CD8-positive, alpha-beta memory T cell (primary cell): ENCODE data around the gene PBX3. TPM values are rescaled to one million over a fixed set of nuclear protein-coding genes. Genes with fewer than 3 reads are reported as not detected.
"Not testable (repeated sequence)": the region's sequence is repeated elsewhere in the genome, so short reads cannot be mapped to it uniquely, and the experiment has no call there.

Source experiments
- CTCF ChIA-PET: fragments of 350-600 bp; sonication (Branson Sonifier 250); formaldehyde crosslinking; loops from one replicate; lab custom pipeline; 2021; ENCODE audit warnings: antibody characterized with exemption; lab: Charles Lee
- POLR2A ChIA-PET: fragments of 350-600 bp; sonication (Branson Sonifier 250); formaldehyde crosslinking; loops from one replicate; lab custom pipeline; 2021; ENCODE audit warnings: antibody characterized with exemption; lab: Charles Lee
- DNase-seq, 5 donors: peaks; one replicate each; pipeline versions ENCODE4 v3.0.0 to v3.0.0-alpha.2; 2020 to 2022; ENCODE audit warnings: mixed read lengths in 1 of 5
- H3K27ac ChIP-seq: one replicate; pipeline ENCODE4 v1.7.0; 2013; ENCODE audit warnings: low read depth, mild to moderate bottlenecking, low read length, moderate library complexity
- H3K27me3 ChIP-seq: 2 replicates; pipeline ENCODE4 v1.7.0; 2013; ENCODE audit warnings: low read length, mild to moderate bottlenecking; ENCODE audit not compliant: insufficient read depth, poor library complexity, severe bottlenecking
- H3K36me3 ChIP-seq: 2 replicates; pipeline ENCODE4 v1.7.0; 2013; ENCODE audit warnings: mild to moderate bottlenecking, low read length, moderate library complexity; ENCODE audit not compliant: insufficient read depth
- H3K4me1 ChIP-seq: 2 replicates; pipeline ENCODE4 v1.7.0; 2013; ENCODE audit warnings: mild to moderate bottlenecking, low read length, moderate library complexity; ENCODE audit not compliant: insufficient read depth
- H3K4me3 ChIP-seq: 2 replicates; pipeline ENCODE4 v1.7.0; 2013; ENCODE audit warnings: mild to moderate bottlenecking, low read length
- H3K9me3 ChIP-seq: 2 replicates; pipeline ENCODE4 v1.7.0; 2013; ENCODE audit warnings: mild to moderate bottlenecking, low read length
- H3K27ac Mint-ChIP-seq, 8 donors: one replicate each; pipeline ENCODE4 v1.8.0; 2020 to 2021; ENCODE audit warnings: mixed read lengths in 8 of 8, mild to moderate bottlenecking in 6 of 8, inconsistent platforms in 3 of 8, moderate library complexity in 3 of 8
- H3K27me3 Mint-ChIP-seq, 2 donors: one replicate each; pipeline ENCODE4 v1.8.0; 2020 to 2021; ENCODE audit warnings: mixed read lengths in 2 of 2, mild to moderate bottlenecking in 1 of 2, moderate library complexity in 1 of 2
- H3K36me3 Mint-ChIP-seq, 3 donors: one replicate each; pipeline ENCODE4 v1.8.0; 2020 to 2021; ENCODE audit warnings: mixed read lengths in 3 of 3, inconsistent platforms in 1 of 3, mild to moderate bottlenecking in 1 of 3
- H3K4me1 Mint-ChIP-seq, 3 donors: one replicate each; pipeline ENCODE4 v1.8.0; 2020 to 2021; ENCODE audit warnings: mixed read lengths in 3 of 3, inconsistent platforms in 1 of 3, mild to moderate bottlenecking in 1 of 3
- H3K4me3 Mint-ChIP-seq, 7 donors: one replicate each; pipeline ENCODE4 v1.8.0; 2020 to 2021; ENCODE audit warnings: mixed read lengths in 7 of 7, mild to moderate bottlenecking in 6 of 7, moderate library complexity in 4 of 7, inconsistent platforms in 2 of 7
- H3K9me3 Mint-ChIP-seq, 5 donors: one replicate each; pipeline ENCODE4 v1.8.0; 2020 to 2022; ENCODE audit warnings: mixed read lengths in 5 of 5, mild to moderate bottlenecking in 3 of 5, moderate library complexity in 2 of 5, inconsistent platforms in 1 of 5
- polyA plus RNA-seq: library from polyadenylated mRNA; unstranded; fragments of 300-500 nt; fragmentation: Illumina TruSeq; gene quantifications from one replicate; pipeline ENCODE4 v1.2.3, GENCODE V29; 2021
- total RNA-seq, 2 experiments: library from RNA; stranded (reverse); gene quantifications; one replicate each; pipeline ENCODE4 v1.2.3, GENCODE V29; 2021

Gene PBX3
- total and polyA plus RNA-seq, 3 experiments from 2014 or later: 4.6 to 13.4 (median 12.8) TPM

DNA sequence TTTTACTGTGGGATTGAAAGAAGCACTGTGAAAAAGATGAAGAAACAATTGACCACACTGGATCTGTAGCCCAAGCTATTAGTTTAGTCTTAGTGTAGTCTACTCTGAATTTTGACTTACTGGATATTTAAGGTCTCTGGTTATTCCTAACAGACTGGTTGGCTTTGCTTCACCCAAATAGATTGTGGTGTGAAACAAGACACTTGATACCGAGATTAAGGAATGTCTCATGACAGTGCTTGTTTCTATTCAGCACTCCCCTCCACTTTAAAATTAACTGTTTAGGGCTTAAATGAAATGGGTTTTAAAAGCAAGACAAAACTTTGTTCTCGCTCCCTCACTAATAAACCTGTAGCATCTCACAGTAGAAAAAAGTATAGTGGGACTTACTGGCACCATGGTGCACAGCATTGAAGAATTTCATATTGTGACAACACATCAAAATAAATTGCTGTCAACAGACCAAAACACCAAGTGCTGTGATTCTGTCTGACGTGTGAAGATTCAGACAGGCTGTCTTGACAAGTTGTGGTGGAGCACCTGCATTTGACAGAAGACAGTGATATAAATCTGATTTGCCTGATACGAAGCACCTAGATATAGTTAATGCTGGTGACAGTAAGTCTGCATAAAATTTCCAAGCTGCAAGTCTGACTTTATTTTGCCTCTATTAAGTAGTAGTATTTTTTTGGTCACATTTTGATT is 73.1 kb downstream of the PBX3 start:
- H3K27me3 ChIP-seq: no peaks in the 10 kb centered on the region
- peaks cover 16% of the 10 kb centered on the region for H3K4me1 ChIP-seq
- no peaks in the 10 kb centered on the region for H3K27me3 Mint-ChIP-seq
- no peaks in the 10 kb centered on the region for H3K9me3 ChIP-seq
- no peaks in the 10 kb centered on the region for H3K9me3 Mint-ChIP-seq
- H3K4me3 Mint-ChIP-seq: no peak overlapping the region
- peak overlapping the region in 1 of 8 donors; percentile 6 for H3K27ac Mint-ChIP-seq
- H3K27ac ChIP-seq: no peak overlapping the region
- DNase-seq: no peak
- H3K36me3 Mint-ChIP-seq: no peaks in the 10 kb centered on the region
- H3K36me3 ChIP-seq: no peaks in the 10 kb centered on the region
- H3K4me3 ChIP-seq: no peak overlapping the region
- CTCF ChIA-PET: no interaction called here
- peaks cover 19 to 44% (median 28%) of the 10 kb centered on the region in 3 donors for H3K4me1 Mint-ChIP-seq
- POLR2A ChIA-PET: no interaction called here

GRCh38 chr9:125821078-125821477 is 73.9 kb downstream of the PBX3 start:
- no peak for DNase-seq
- H3K9me3 Mint-ChIP-seq: no peaks in the 10 kb centered on the region
- H3K4me3 Mint-ChIP-seq: no peak overlapping the region
- H3K27me3 Mint-ChIP-seq: no peaks in the 10 kb centered on the region
- no peaks in the 10 kb centered on the region for H3K36me3 Mint-ChIP-seq
- peaks cover 16% of the 10 kb centered on the region for H3K4me1 ChIP-seq
- no peak overlapping the region for H3K4me3 ChIP-seq
- POLR2A ChIA-PET: interaction anchor here (0.6 kb wide), 1 partner anchor 11 kb away, joined by 3 read pairs; no protein-coding TSS in a partner anchor
- H3K27me3 ChIP-seq: no peaks in the 10 kb centered on the region
- H3K27ac Mint-ChIP-seq: no peak overlapping the region
- CTCF ChIA-PET: no interaction called here
- peaks cover 24 to 51% (median 35%) of the 10 kb centered on the region in 3 donors for H3K4me1 Mint-ChIP-seq
- H3K36me3 ChIP-seq: no peaks in the 10 kb centered on the region
- no peaks in the 10 kb centered on the region for H3K9me3 ChIP-seq
- H3K27ac ChIP-seq: no peak overlapping the region

DNA sequence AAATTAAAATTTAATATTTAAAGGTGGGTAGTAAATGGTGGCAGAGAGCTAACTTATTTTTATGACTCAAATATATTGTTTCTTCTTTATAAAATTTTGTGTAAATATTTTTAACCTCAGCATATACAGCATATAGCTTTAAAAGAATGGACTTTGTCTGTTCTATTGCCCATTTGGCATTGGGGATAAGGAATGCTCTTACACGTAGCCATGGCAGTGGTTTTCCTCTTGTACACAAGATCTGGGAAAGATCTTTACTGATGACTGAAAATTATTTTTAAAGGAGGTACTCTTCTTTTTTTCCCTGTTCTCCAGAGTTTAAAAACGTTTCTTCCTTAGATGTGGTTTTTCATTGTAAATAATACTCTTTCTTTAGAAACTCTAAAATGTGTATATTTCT is 75.0 kb downstream of the PBX3 start:
- DNase-seq: no peak
- POLR2A ChIA-PET: interaction anchor here (1.2 kb wide), 1 partner anchor 74 kb away, joined by 3 read pairs; no protein-coding TSS in a partner anchor

GRCh38 chr9:125822902-125823301 is 75.7 kb downstream of the PBX3 start:
- no peak for DNase-seq
- no peaks in the 10 kb centered on the region for H3K36me3 ChIP-seq
- H3K27ac Mint-ChIP-seq: peak overlapping the region in 5 of 8 donors; percentile 29 to 96 (median 92)
- no peaks in the 10 kb centered on the region for H3K27me3 Mint-ChIP-seq
- H3K27ac ChIP-seq: no peak overlapping the region
- no peak overlapping the region for H3K4me3 ChIP-seq
- no peaks in the 10 kb centered on the region for H3K27me3 ChIP-seq
- H3K4me1 Mint-ChIP-seq: peaks cover 24 to 60% (median 41%) of the 10 kb centered on the region in 3 donors
- no peaks in the 10 kb centered on the region for H3K9me3 ChIP-seq
- POLR2A ChIA-PET: interaction anchor here (1.2 kb wide), 1 partner anchor 75 kb away, joined by 3 read pairs; no protein-coding TSS in a partner anchor
- no peaks in the 10 kb centered on the region for H3K9me3 Mint-ChIP-seq
- no peaks in the 10 kb centered on the region for H3K36me3 Mint-ChIP-seq
- CTCF ChIA-PET: no interaction called here
- H3K4me3 Mint-ChIP-seq: peak overlapping the region in 5 of 7 donors; percentile 6 to 94 (median 15)
- H3K4me1 ChIP-seq: peaks cover 16% of the 10 kb centered on the region

More for the DNA sequence above, 75.0 kb downstream of the PBX3 start:
- Histone ChIP-seq H3K9me3 (no peaks in the 10 kb centered on the region), H3K27ac (no peak overlapping the region), H3K4me3 (no peak overlapping the region), H3K4me1 (peaks cover 16% of the 10 kb centered on the region), H3K27me3 (no peaks in the 10 kb centered on the region), H3K36me3 (no peaks in the 10 kb centered on the region)
- no peaks in the 10 kb centered on the region for H3K27me3 Mint-ChIP-seq
- no peaks in the 10 kb centered on the region for H3K36me3 Mint-ChIP-seq
- H3K27ac Mint-ChIP-seq: peak overlapping the region in 1 of 8 donors; percentile 29
- H3K4me1 Mint-ChIP-seq: peaks cover 24 to 56% (median 40%) of the 10 kb centered on the region in 3 donors
- peak overlapping the region in 1 of 7 donors; percentile 27 for H3K4me3 Mint-ChIP-seq
- CTCF ChIA-PET: no interaction called here
- no peaks in the 10 kb centered on the region for H3K9me3 Mint-ChIP-seq

DNA sequence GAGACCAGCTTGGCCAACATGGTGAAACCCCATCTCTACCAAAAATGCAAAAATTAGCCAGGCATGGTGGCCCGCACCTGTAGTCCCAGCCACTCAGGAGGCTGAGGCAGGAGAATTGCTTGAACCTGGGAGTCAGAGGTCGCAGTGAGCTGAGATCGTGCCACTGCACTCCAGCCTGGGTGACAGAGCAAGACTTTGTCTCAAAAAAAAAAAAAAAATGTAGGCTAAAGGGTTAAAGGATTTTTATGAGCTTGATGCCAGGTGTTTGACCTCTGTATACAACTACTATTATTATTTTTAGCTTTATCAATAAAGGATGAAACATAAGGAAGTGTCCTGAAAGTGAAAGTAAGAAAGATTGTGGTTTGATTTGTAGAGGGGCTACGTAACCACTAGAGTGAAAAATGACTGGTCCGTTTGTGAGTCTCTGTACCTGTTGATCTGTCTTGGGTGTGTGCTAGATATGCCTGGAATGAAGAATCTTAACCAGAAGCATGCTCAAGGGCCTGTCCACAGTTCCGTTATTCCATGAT is 76.8 kb downstream of the PBX3 start:
- H3K27ac ChIP-seq: peak overlapping the region; percentile 17
- H3K36me3 Mint-ChIP-seq, CTCF ChIA-PET, H3K36me3 ChIP-seq, H3K27me3 Mint-ChIP-seq, H3K9me3 Mint-ChIP-seq, H3K9me3 ChIP-seq, H3K27me3 ChIP-seq: not testable (repeated sequence)
- H3K4me3 ChIP-seq: peak overlapping the region; percentile 48
- peak overlapping the region; percentile 80 to 94 (median 86) for H3K4me3 Mint-ChIP-seq
- POLR2A ChIA-PET: interaction anchor here (0.6 to 1.3 kb wide), 3 partner anchors 117 to 699 kb away, joined by 3 read pairs; partner anchors contain the start of gene MAPKAP1
- DNase-seq: peak in 3 of 5 donors; percentile 49 to 66 (median 59)
- H3K4me1 ChIP-seq: peaks cover 19% of the 10 kb centered on the region
- H3K27ac Mint-ChIP-seq: peak overlapping the region; percentile 83 to 99 (median 92)
- peaks cover 26 to 69% (median 48%) of the 10 kb centered on the region in 3 donors for H3K4me1 Mint-ChIP-seq

DNA sequence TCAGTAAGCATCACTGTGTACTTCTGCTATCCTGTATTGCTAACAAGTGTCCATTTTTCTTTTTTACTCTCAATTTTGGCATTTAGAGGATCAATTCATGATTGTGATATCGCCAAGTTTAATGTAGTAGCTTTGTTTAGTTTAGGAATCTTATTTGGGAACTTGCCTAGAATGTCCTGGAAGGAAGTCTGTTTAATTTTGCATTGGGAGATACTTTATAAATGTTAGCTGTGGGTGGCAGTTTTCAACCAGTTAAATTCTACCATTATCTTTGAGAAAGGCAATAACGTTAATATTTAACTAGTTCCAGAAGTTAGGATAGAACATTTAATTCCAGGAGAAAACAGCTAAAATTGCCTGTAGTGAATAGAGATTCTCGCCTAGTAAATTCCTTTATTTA is 78.6 kb downstream of the PBX3 start:
- H3K4me1 ChIP-seq: peaks cover 29% of the 10 kb centered on the region
- no peaks in the 10 kb centered on the region for H3K9me3 ChIP-seq
- Mint-ChIP-seq H3K4me1 (peaks cover 33 to 72% (median 60%) of the 10 kb centered on the region in 3 donors), H3K27ac (peak overlapping the region in 7 of 8 donors; percentile 5 to 85 (median 78)), H3K4me3 (peak overlapping the region in 2 of 7 donors; percentile 26 to 44), H3K27me3 (no peaks in the 10 kb centered on the region), H3K9me3 (no peaks in the 10 kb centered on the region), H3K36me3 (no peaks in the 10 kb centered on the region)
- CTCF ChIA-PET: no interaction called here
- no peak for DNase-seq
- POLR2A ChIA-PET: no interaction called here
- H3K4me3 ChIP-seq: no peak overlapping the region
- H3K27ac ChIP-seq: no peak overlapping the region
- H3K36me3 ChIP-seq: no peaks in the 10 kb centered on the region
- H3K27me3 ChIP-seq: no peaks in the 10 kb centered on the region

- Mint-ChIP-seq H3K27me3 (no peaks in the 10 kb centered on the region), H3K4me1 (peaks cover 31 to 74% (median 56%) of the 10 kb centered on the region in 3 donors), H3K9me3 (no peaks in the 10 kb centered on the region), H3K27ac (no peak overlapping the region), H3K4me3 (no peak overlapping the region), H3K36me3 (no peaks in the 10 kb centered on the region)
- no peaks in the 10 kb centered on the region for H3K36me3 ChIP-seq
- ChIA-PET CTCF (no interaction called here), POLR2A (no interaction called here)
- H3K4me3 ChIP-seq: no peak overlapping the region
- no peaks in the 10 kb centered on the region for H3K27me3 ChIP-seq
- DNase-seq: no peak
- no peak overlapping the region for H3K27ac ChIP-seq
- H3K9me3 ChIP-seq: no peaks in the 10 kb centered on the region
- H3K4me1 ChIP-seq: peaks cover 34% of the 10 kb centered on the region
Measured at GRCh38 chr9:125826850-125827249, 79.7 kb downstream of the PBX3 start.

GRCh38 chr9:125829743-125830142 is 82.6 kb downstream of the PBX3 start:
- H3K4me3 ChIP-seq: peak overlapping the region; percentile 31
- no peaks in the 10 kb centered on the region for H3K27me3 ChIP-seq
- Mint-ChIP-seq H3K27me3 (no peaks in the 10 kb centered on the region), H3K9me3 (no peaks in the 10 kb centered on the region), H3K36me3 (peaks cover 0 to 8% (median 5%) of the 10 kb centered on the region in 3 donors), H3K4me1 (peaks cover 20 to 51% (median 37%) of the 10 kb centered on the region in 3 donors), H3K4me3 (peak overlapping the region; percentile 84 to 95 (median 89)), H3K27ac (peak overlapping the region; percentile 75 to 98 (median 92))
- POLR2A ChIA-PET: interaction anchor here (1.0 to 1.1 kb wide), 2 partner anchors 9 to 84 kb away, joined by 3 to 4 read pairs; no protein-coding TSS in a partner anchor
- CTCF ChIA-PET: no interaction called here
- H3K36me3 ChIP-seq: no peaks in the 10 kb centered on the region
- peak; percentile 19 to 76 (median 62) for DNase-seq
- H3K9me3 ChIP-seq: no peaks in the 10 kb centered on the region
- peaks cover 20% of the 10 kb centered on the region for H3K4me1 ChIP-seq
- peak overlapping the region; percentile 20 for H3K27ac ChIP-seq
